ENCODE results near the gene RTL5.

Gene RTL5

DNA sequence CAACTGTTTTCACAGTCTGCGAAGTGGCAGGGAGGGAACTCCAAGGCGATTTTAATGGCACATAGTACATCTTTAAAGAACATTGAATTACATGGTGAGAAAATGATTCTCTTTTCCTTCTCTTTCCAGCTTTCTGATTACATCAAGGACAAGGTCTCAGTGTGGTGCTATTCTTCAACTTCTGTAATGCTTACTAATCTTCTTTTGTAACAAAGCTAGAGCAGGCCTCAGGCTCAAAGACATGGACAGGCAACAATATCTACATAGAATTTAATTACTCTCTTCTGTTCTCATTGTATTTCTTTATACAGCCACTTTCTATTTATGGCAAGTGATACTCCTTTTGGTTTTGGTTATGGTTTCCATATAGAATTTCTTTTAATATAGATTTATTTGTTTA, 48.4 kb downstream of the RTL5 start:
- TF ChIP-seq, protein P1, sequence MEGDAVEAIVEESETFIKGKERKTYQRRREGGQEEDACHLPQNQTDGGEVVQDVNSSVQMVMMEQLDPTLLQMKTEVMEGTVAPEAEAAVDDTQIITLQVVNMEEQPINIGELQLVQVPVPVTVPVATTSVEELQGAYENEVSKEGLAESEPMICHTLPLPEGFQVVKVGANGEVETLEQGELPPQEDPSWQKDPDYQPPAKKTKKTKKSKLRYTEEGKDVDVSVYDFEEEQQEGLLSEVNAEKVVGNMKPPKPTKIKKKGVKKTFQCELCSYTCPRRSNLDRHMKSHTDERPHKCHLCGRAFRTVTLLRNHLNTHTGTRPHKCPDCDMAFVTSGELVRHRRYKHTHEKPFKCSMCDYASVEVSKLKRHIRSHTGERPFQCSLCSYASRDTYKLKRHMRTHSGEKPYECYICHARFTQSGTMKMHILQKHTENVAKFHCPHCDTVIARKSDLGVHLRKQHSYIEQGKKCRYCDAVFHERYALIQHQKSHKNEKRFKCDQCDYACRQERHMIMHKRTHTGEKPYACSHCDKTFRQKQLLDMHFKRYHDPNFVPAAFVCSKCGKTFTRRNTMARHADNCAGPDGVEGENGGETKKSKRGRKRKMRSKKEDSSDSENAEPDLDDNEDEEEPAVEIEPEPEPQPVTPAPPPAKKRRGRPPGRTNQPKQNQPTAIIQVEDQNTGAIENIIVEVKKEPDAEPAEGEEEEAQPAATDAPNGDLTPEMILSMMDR (conservative IDR thresholded peaks at IDR 0.05) = no peak
- no peak overlapping the region for H3K27ac ChIP-seq

DNA sequence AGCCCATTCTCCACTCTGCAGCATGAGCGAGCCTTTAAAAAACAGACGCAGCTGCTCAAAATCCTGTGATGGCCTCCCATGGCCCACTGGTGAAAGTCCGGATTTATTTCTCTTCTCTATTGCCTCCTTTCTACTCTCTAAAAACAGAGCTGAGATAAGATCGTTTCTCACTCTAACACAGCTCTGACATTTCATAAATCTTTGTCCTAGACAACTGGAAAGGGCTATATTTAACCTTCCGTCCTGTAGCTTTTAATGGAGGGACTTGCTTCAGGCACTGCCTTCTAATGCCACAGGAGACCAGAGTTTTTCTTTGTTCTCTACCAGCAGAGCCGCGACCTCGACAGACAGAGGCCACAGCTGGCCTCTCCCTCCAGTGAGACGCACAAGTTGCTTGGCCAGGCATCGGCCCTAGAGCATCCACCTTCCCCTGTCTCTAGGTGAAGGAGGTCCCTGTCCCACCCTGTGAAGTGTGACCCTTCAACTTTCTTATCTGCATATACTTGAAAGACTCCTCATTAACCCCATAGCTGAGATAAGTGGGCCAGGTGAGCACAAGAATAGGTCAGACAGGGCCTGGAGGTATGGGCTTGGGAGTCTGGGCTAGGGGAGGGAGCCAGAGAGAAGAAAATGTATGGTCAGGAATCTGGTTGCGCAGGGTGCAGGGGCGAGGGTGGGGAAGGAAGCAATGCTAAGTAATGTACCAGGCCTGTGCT, 50.0 kb downstream of the RTL5 start:
- TF ChIP-seq, protein P1 (conservative IDR thresholded peaks at IDR 0.05) = no peak
- no peak overlapping the region for H3K27ac ChIP-seq

DNA sequence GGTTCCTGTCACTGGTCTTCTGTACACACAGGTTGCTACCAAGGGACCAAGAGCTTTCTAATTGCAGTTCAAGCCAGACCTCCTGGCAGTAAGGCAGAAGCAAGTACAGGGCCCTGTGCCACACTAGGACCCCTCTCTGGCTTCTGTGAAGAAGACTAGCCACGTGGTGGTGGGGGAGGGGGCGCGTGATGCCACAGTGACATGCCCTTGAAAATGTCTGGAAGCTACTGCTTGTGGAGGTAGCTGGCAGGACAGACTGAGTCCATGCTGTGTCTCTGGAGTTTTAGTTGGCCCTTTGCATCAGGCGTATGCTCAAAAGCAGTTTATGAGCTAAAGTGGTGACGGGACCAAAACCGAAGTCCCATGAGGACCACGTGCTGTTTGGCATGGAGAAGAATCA, 50.9 kb downstream of the RTL5 start:
- TF ChIP-seq, protein P1 (conservative IDR thresholded peaks at IDR 0.05) = no peak
- H3K27ac ChIP-seq = no peak overlapping the region

DNA sequence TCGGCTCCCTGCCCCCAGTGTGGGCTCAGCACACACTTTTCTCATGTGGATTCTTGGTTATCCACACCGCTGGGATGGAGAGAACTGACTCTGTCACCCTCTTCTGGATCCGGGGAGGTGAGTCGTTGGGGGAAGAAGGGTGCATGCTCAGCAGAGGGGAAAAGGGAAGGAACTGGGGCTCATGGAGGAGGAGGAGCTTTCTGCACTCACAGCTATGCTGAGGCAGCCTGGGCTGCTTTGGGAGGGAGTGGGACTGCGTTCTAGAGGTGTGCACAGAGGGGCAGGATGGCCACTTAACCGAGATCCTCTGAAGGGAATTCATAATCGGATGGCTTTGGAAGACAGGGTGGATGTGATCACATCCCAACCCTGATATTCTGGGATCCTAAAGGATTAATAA, 51.6 kb downstream of the RTL5 start:
- no peak overlapping the region for H3K27ac ChIP-seq
- TF ChIP-seq, protein P1 (conservative IDR thresholded peaks at IDR 0.05) = no peak

DNA sequence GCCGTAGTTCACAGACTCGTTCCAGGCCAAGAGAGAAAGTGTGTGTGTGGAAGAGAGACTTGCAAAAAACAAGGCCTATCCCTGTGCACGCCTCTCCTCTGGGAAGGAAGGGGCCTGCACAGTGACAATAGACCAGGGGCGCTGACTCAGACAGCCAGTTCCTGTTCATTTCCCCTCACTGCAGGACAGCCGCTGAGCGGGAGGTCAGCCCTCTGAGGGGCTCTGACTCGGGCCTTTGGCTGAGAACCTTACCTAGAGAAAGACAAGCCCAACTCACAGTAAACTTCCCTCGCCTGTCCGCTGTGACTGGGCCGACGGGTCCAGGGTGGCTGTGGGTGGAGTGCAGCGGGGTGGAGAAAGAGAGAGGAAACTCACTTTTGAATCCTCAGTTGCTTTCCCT, 52.1 kb downstream of the RTL5 start:
- TF ChIP-seq, protein P1 (conservative IDR thresholded peaks at IDR 0.05) = no peak
- no peak overlapping the region for H3K27ac ChIP-seq

DNA sequence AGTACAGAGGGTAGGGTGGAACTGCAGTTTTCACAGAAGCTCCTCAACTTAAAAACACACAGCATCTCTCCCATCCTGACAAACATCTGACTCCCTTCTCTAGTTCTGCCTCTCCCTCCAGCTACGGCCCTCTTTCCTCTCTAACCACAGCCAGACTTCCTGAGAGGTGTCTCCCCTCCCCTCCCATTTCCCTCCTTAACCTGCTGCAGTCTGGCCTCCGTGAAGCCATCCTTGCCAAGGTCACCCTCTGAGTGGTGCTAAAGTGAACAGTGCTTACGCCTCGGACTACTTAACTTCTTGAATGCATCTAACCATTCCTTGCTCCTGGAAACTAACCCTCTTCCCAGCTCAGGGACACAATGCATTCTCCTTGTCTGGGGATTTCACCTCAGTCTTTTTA, 53.3 kb downstream of the RTL5 start:
- TF ChIP-seq, protein P1 (conservative IDR thresholded peaks at IDR 0.05) = no peak
- no peak overlapping the region for H3K27ac ChIP-seq
